ENCODE measurements around the gene FSTL5. TPM values are rescaled to one million over a fixed set of nuclear protein-coding genes. Genes with fewer than 3 reads are reported as not detected.

The FSTL5 gene
- total and polyA plus RNA-seq, 2 experiments from 2014 or later: 0.06 to 0.49 TPM

DNA sequence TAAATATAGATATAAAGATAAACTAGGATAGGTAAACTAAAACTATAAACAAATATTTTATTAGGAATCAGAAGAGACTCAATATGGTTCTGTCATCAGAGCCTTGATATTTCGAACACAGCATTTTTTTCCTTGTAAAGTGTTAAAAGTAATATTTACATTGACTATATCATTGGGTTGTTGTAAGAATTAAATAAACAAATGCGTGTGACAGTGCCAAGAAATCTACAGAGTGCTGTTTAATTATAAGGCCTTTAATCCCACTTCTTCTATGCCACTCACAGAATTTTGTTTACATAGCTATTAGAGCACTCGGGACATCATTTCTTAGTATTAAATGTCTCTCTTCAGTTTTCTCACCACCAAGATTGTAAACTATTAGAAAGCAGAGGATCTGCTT is 807.4 kb downstream of the FSTL5 start:
- no peaks in the 10 kb centered on the region for H3K36me3 ChIP-seq (ENCODE audit: insufficient read depth)
- DNase-seq (ENCODE audit: low spot score): no peak
- no peaks in the 10 kb centered on the region for H3K27me3 Mint-ChIP-seq (ENCODE audit: insufficient read depth, low read depth, poor library complexity)
- no peak overlapping the region for H3K4me3 Mint-ChIP-seq
- no peaks in the 10 kb centered on the region for H3K27me3 ChIP-seq (ENCODE audit: insufficient read depth)
- no peak overlapping the region for H3K27ac ChIP-seq (ENCODE audit: low read depth)
- ATAC-seq: no peak
- no peaks in the 10 kb centered on the region for H3K36me3 Mint-ChIP-seq (ENCODE audit: low read depth)
- H2AFZ ChIP-seq: no peak overlapping the region
- no peaks in the 10 kb centered on the region for H3F3A ChIP-seq (replicated peaks; ENCODE audit: low read depth)
- H3K4me1 ChIP-seq (ENCODE audit: insufficient read depth): no peaks in the 10 kb centered on the region
- no peak overlapping the region for H3K4me2 ChIP-seq
- TF ChIP-seq EZH2 (IDR thresholded peaks at IDR 0.05; ENCODE audit: low read depth, unreplicated experiment): no peak
- TF ChIP-seq JUNB (IDR thresholded peaks at IDR 0.05; ENCODE audit: unreplicated experiment): no peak
- TF ChIP-seq POLR2AphosphoS5 (IDR thresholded peaks at IDR 0.05; ENCODE audit: low read depth): no peak
- no peak for TF ChIP-seq CTCF (conservative IDR thresholded peaks at IDR 0.05; ENCODE audit: low read depth in 2 of 2)
- TF ChIP-seq NANOG (IDR thresholded peaks at IDR 0.05; ENCODE audit: borderline replicate concordance): no peak
- TF ChIP-seq, protein P1, sequence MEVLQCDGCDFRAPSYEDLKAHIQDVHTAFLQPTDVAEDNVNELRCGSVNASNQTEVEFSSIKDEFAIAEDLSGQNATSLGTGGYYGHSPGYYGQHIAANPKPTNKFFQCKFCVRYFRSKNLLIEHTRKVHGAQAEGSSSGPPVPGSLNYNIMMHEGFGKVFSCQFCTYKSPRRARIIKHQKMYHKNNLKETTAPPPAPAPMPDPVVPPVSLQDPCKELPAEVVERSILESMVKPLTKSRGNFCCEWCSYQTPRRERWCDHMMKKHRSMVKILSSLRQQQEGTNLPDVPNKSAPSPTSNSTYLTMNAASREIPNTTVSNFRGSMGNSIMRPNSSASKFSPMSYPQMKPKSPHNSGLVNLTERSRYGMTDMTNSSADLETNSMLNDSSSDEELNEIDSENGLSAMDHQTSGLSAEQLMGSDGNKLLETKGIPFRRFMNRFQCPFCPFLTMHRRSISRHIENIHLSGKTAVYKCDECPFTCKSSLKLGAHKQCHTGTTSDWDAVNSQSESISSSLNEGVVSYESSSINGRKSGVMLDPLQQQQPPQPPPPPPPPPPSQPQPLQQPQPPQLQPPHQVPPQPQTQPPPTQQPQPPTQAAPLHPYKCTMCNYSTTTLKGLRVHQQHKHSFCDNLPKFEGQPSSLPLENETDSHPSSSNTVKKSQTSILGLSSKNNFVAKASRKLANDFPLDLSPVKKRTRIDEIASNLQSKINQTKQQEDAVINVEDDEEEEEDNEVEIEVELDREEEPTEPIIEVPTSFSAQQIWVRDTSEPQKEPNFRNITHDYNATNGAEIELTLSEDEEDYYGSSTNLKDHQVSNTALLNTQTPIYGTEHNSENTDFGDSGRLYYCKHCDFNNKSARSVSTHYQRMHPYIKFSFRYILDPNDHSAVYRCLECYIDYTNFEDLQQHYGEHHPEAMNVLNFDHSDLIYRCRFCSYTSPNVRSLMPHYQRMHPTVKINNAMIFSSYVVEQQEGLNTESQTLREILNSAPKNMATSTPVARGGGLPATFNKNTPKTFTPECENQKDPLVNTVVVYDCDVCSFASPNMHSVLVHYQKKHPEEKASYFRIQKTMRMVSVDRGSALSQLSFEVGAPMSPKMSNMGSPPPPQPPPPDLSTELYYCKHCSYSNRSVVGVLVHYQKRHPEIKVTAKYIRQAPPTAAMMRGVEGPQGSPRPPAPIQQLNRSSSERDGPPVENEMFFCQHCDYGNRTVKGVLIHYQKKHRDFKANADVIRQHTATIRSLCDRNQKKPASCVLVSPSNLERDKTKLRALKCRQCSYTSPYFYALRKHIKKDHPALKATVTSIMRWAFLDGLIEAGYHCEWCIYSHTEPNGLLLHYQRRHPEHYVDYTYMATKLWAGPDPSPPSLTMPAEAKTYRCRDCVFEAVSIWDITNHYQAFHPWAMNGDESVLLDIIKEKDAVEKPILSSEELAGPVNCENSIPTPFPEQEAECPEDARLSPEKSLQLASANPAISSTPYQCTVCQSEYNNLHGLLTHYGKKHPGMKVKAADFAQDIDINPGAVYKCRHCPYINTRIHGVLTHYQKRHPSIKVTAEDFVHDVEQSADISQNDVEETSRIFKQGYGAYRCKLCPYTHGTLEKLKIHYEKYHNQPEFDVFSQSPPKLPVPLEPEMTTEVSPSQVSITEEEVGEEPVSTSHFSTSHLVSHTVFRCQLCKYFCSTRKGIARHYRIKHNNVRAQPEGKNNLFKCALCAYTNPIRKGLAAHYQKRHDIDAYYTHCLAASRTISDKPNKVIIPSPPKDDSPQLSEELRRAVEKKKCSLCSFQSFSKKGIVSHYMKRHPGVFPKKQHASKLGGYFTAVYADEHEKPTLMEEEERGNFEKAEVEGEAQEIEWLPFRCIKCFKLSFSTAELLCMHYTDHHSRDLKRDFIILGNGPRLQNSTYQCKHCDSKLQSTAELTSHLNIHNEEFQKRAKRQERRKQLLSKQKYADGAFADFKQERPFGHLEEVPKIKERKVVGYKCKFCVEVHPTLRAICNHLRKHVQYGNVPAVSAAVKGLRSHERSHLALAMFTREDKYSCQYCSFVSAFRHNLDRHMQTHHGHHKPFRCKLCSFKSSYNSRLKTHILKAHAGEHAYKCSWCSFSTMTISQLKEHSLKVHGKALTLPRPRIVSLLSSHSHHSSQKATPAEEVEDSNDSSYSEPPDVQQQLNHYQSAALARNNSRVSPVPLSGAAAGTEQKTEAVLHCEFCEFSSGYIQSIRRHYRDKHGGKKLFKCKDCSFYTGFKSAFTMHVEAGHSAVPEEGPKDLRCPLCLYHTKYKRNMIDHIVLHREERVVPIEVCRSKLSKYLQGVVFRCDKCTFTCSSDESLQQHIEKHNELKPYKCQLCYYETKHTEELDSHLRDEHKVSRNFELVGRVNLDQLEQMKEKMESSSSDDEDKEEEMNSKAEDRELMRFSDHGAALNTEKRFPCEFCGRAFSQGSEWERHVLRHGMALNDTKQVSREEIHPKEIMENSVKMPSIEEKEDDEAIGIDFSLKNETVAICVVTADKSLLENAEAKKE (CRISPR knock-in tag; IDR thresholded peaks at IDR 0.05): no peak
- TF ChIP-seq REST (IDR thresholded peaks at IDR 0.05; ENCODE audit: unreplicated experiment): no peak
- TF ChIP-seq STAT1 (IDR thresholded peaks at IDR 0.05; ENCODE audit: unreplicated experiment): no peak
- no peak for TF ChIP-seq CREB1 (CRISPR knock-in tag; IDR thresholded peaks at IDR 0.05; ENCODE audit: low read depth)
- TF ChIP-seq EZH2phosphoT487 (IDR thresholded peaks at IDR 0.05; ENCODE audit: unreplicated experiment): no peak
- TF ChIP-seq ZNF331 (CRISPR knock-in tag; IDR thresholded peaks at IDR 0.05; ENCODE audit: low read depth): no peak
- TF ChIP-seq ZNF114 (CRISPR knock-in tag; IDR thresholded peaks at IDR 0.05): no peak
- TF ChIP-seq, protein P2, sequence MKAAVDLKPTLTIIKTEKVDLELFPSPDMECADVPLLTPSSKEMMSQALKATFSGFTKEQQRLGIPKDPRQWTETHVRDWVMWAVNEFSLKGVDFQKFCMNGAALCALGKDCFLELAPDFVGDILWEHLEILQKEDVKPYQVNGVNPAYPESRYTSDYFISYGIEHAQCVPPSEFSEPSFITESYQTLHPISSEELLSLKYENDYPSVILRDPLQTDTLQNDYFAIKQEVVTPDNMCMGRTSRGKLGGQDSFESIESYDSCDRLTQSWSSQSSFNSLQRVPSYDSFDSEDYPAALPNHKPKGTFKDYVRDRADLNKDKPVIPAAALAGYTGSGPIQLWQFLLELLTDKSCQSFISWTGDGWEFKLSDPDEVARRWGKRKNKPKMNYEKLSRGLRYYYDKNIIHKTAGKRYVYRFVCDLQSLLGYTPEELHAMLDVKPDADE (IDR thresholded peaks at IDR 0.05): no peak
- H3K4me1 Mint-ChIP-seq: no peaks in the 10 kb centered on the region
- H3K79me2 ChIP-seq (replicated peaks; ENCODE audit: insufficient read depth): no peaks in the 10 kb centered on the region
- no peaks in the 10 kb centered on the region for H3K9me2 ChIP-seq (ENCODE audit: insufficient read depth)
- H3K27ac Mint-ChIP-seq: no peak overlapping the region
- H4K20me1 ChIP-seq (replicated peaks; ENCODE audit: insufficient read depth): no peaks in the 10 kb centered on the region
- H3K9me3 Mint-ChIP-seq: no peaks in the 10 kb centered on the region
- no peak overlapping the region for H3K4me3 ChIP-seq
